CD14-positive monocyte (primary cell): ENCODE measurements around the gene TMEM235. TPM values are rescaled to one million over a fixed set of nuclear protein-coding genes. Genes with fewer than 3 reads are reported as not detected.

Experiments
- DNase-seq, 3 donors: peaks; one replicate each; pipeline ENCODE4 v3.0.0-alpha.2; 2011 to 2022
- H2AFZ ChIP-seq: 2 replicates; pipeline ENCODE4 v1.6.0; 2012; ENCODE audit warnings: mild to moderate bottlenecking, low read depth, low read length, inconsistent platforms; ENCODE audit not compliant: insufficient read depth, poor library complexity, severe bottlenecking
- H3K27ac ChIP-seq, 2 donors: 1 replicate in 1 of 2; 2 replicates in 1 of 2; pipeline ENCODE4 v1.5.1; 2012 to 2013; ENCODE audit warnings: low read length in 2 of 2, control low read depth in 1 of 2, inconsistent platforms in 1 of 2, low read depth in 1 of 2, mild to moderate bottlenecking in 1 of 2
- H3K27me3 ChIP-seq, 2 donors: one replicate each; pipeline versions ENCODE4 v1.6.0 to v1.6.1; 2011 to 2013; ENCODE audit warnings: low read length in 2 of 2; ENCODE audit not compliant: control insufficient read depth in 2 of 2, insufficient read depth in 2 of 2
- H3K36me3 ChIP-seq, 2 donors: replicated peaks in 1 of 2; 1 replicate in 1 of 2; 2 replicates in 1 of 2; pipeline versions ENCODE4 v1.5.1 to v1.6.1; 2012 to 2013; ENCODE audit warnings: low read length in 2 of 2, control low read depth in 1 of 2, inconsistent platforms in 1 of 2, mild to moderate bottlenecking in 1 of 2; ENCODE audit not compliant: insufficient read depth in 2 of 2, control insufficient read depth in 1 of 2
- H3K4me1 ChIP-seq, 2 donors: 1 replicate in 1 of 2; 2 replicates in 1 of 2; pipeline versions ENCODE4 v1.5.1 to v1.6.1; 2012 to 2013; ENCODE audit warnings: low read length in 2 of 2, control low read depth in 1 of 2, inconsistent platforms in 1 of 2, mild to moderate bottlenecking in 1 of 2, moderate library complexity in 1 of 2; ENCODE audit not compliant: insufficient read depth in 2 of 2, control insufficient read depth in 1 of 2
- H3K4me2 ChIP-seq: replicated peaks from 2 replicates; pipeline ENCODE3; 2012; ENCODE audit warnings: low read length, moderate library complexity, mild to moderate bottlenecking; ENCODE audit not compliant: poor library complexity, severe bottlenecking; ENCODE audit errors: extremely low read depth
- H3K4me3 ChIP-seq, 3 experiments: fragments of 200-600 bp in 1 of 3; sonication (generic) in 1 of 3; replicated peaks in 1 of 3; 1 replicate in 2 of 3; 2 replicates in 1 of 3; pipeline ENCODE4 v1.5.1; 2011 to 2013; ENCODE audit warnings: low read length in 3 of 3, mild to moderate bottlenecking in 3 of 3, control low read depth in 2 of 3, low read depth in 2 of 3, inconsistent platforms in 1 of 3, moderate library complexity in 1 of 3
- H3K79me2 ChIP-seq: 2 replicates; pipeline ENCODE4 v1.6.0; 2012; ENCODE audit warnings: mild to moderate bottlenecking, control low read depth, inconsistent platforms, low read length, moderate library complexity; ENCODE audit not compliant: insufficient read depth
- H3K9ac ChIP-seq: 2 replicates; pipeline ENCODE4 v1.6.0; 2017; ENCODE audit warnings: low read length, mild to moderate bottlenecking; ENCODE audit not compliant: insufficient read depth, poor library complexity, severe bottlenecking
- H3K9me3 ChIP-seq, 2 donors: replicated peaks in 1 of 2; 1 replicate in 1 of 2; 2 replicates in 1 of 2; pipeline versions ENCODE4 v1.5.1 to v1.6.1; 2012 to 2013; ENCODE audit warnings: low read length in 2 of 2, control low read depth in 1 of 2; ENCODE audit not compliant: control insufficient read depth in 1 of 2, insufficient read depth in 1 of 2
- H4K20me1 ChIP-seq: 2 replicates; pipeline ENCODE4 v1.6.0; 2012; ENCODE audit warnings: mild to moderate bottlenecking, low read length, control low read depth, moderate library complexity; ENCODE audit not compliant: insufficient read depth
- H3K27ac Mint-ChIP-seq, 7 donors: one replicate each; pipeline ENCODE4 v1.8.0; 2020; ENCODE audit warnings: mild to moderate bottlenecking in 7 of 7, mixed read lengths in 7 of 7, moderate library complexity in 6 of 7, inconsistent platforms in 2 of 7
- H3K27me3 Mint-ChIP-seq, 3 donors: one replicate each; pipeline ENCODE4 v1.8.0; 2021 to 2022; ENCODE audit warnings: low read depth in 3 of 3, mild to moderate bottlenecking in 3 of 3, mixed read lengths in 3 of 3, moderate library complexity in 3 of 3, inconsistent platforms in 1 of 3
- H3K36me3 Mint-ChIP-seq, 2 donors: one replicate each; pipeline ENCODE4 v1.8.0; 2020; ENCODE audit warnings: mixed read lengths in 2 of 2, inconsistent platforms in 1 of 2, mild to moderate bottlenecking in 1 of 2
- H3K4me1 Mint-ChIP-seq: one replicate; pipeline ENCODE4 v1.8.0; 2020; ENCODE audit warnings: mild to moderate bottlenecking, mixed read lengths
- H3K4me3 Mint-ChIP-seq, 2 donors: one replicate each; pipeline ENCODE4 v1.8.0; 2020; ENCODE audit warnings: mild to moderate bottlenecking in 2 of 2, mixed read lengths in 2 of 2, moderate library complexity in 1 of 2
- H3K9me3 Mint-ChIP-seq, 7 donors: one replicate each; pipeline ENCODE4 v1.8.0; 2020 to 2022; ENCODE audit warnings: mixed read lengths in 7 of 7, mild to moderate bottlenecking in 6 of 7, moderate library complexity in 6 of 7, inconsistent platforms in 2 of 7
- CTCF ChIP-seq: fragments of 200-600 bp; IDR thresholded peaks from one replicate; pipeline ENCODE4 v1.8.0; 2022; ENCODE audit warnings: antibody characterized with exemption, mild to moderate bottlenecking
- WGBS: methylation state at CpG from one replicate; pipeline ENCODE4 v1.1.5; 2013; ENCODE audit warnings: missing lambda C conversion rate; ENCODE audit not compliant: insufficient coverage; 5-methylcytosine and 5-hydroxymethylcytosine counted together
- intact Hi-C, 2 donors: fragments of 100-400 bp; cut with micrococcal nuclease; formaldehyde crosslinking; loops; one replicate each; pipeline versions ENCODE4 v1.15.0 to v1.15.1; 2023
- polyA plus RNA-seq, 3 donors: library from polyadenylated mRNA; depleted of rRNA in 1 of 3; unstranded in 2 of 3; stranded (reverse) in 1 of 3; fragments of 300-500 nt in 2 of 3; fragments of >200 nt in 1 of 3; fragmentation: Illumina TruSeq in 2 of 3; gene quantifications; 1 replicate in 2 of 3; 2 replicates in 1 of 3; pipeline ENCODE4 v1.2.3, GENCODE V29; 2012 to 2021

The TMEM235 gene
- polyA plus RNA-seq, 3 donors, result not detected

GRCh38 chr17:78242024-78242742, 10.8 kb downstream of the TMEM235 start:
- intact Hi-C loops, result no loop called here
- Histone ChIP-seq H3K27ac (no peak overlapping the region), H3K4me2 (no peak overlapping the region), H3K9ac (no peak overlapping the region), H3K36me3 (no peaks in the 10 kb centered on the region), H3K27me3 (no peaks in the 10 kb centered on the region), H3K79me2 (no peaks in the 10 kb centered on the region), H2AFZ (no peak overlapping the region), H4K20me1 (no peaks in the 10 kb centered on the region), H3K4me1 (no peaks in the 10 kb centered on the region), H3K9me3 (no peaks in the 10 kb centered on the region), H3K4me3 (no peak overlapping the region)
- TF ChIP-seq CTCF, result no peak
- Mint-ChIP-seq H3K9me3 (peaks cover 0 to 3% (median 0%) of the 10 kb centered on the region in 7 donors), H3K4me3 (no peak overlapping the region), H3K36me3 (no peaks in the 10 kb centered on the region), H3K27ac (peak overlapping the region in 4 of 7 donors; percentile 43 to 80 (median 62)), H3K27me3 (peaks cover 3 to 5% (median 3%) of the 10 kb centered on the region in 3 donors), H3K4me1 (peaks cover 13% of the 10 kb centered on the region)
- WGBS, result 66% methylated on average over 13 of the region's 21 CpGs
- peak; percentile 69 to 82 (median 77) for DNase-seq

GRCh38 chr17:78247304-78247703, 15.9 kb downstream of the TMEM235 start:
- H3K27me3 ChIP-seq, result peaks cover 0 to 8% of the 10 kb centered on the region in 2 donors
- Mint-ChIP-seq H3K27me3 (peaks cover 6 to 10% (median 7%) of the 10 kb centered on the region in 3 donors), H3K9me3 (peaks cover 0 to 3% (median 0%) of the 10 kb centered on the region in 7 donors), H3K4me1 (peaks cover 19% of the 10 kb centered on the region), H3K27ac (no peak overlapping the region), H3K36me3 (no peaks in the 10 kb centered on the region), H3K4me3 (peak overlapping the region in 1 of 2 donors; percentile 37)
- peaks cover 4 to 12% of the 10 kb centered on the region in 2 donors for H3K4me1 ChIP-seq
- H3K4me3 ChIP-seq, result no peak overlapping the region
- no peaks in the 10 kb centered on the region for H3K79me2 ChIP-seq
- no peaks in the 10 kb centered on the region for H4K20me1 ChIP-seq
- no peak overlapping the region for H3K9ac ChIP-seq
- H3K9me3 ChIP-seq, result no peaks in the 10 kb centered on the region
- no peak overlapping the region for H2AFZ ChIP-seq
- H3K36me3 ChIP-seq, result no peaks in the 10 kb centered on the region
- no peak overlapping the region for H3K4me2 ChIP-seq
- no peak for DNase-seq
- intact Hi-C loops, result no loop called here
- TF ChIP-seq CTCF, result no peak
- no peak overlapping the region for H3K27ac ChIP-seq
- no CpG with 5 or more reads among the region's 8 CpGs for WGBS
